ENCODE data around the gene APOBEC4.

DNA sequence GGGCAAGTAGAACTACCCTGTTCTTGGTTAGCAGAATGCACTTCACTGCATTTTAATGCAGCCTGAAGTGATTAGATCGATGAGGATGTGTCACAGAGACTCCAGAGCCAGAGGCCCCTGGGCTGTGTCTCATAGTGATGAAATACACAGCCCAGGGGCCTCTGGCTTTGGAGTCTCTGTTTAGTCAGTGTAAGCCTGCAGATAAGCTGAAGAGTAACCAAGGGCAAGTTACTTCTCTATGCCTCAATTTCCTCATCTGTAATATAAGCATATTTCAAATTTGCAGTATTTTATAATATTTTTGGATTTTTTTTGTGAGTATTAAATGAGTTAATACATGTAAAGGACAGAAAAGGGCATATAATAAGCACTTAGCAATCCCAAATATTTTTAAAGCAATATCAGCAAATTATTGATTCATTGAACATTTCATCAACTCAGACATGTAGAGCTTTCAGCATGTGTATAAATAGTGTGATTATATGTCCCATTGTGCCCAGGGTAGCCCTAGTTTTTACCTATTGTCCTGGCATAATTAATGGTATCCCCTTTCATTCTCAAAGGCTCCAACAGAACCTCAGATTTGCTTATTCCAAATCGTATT lies 23.6 kb upstream of the APOBEC4 start:
- TF ChIP-seq EZH2phosphoT487 (IDR thresholded peaks at IDR 0.05; ENCODE audit: insufficient read depth, low read depth), result no peak
- no peak for TF ChIP-seq EZH2 (IDR thresholded peaks at IDR 0.05; ENCODE audit: insufficient read depth, poor library complexity, severe bottlenecking)
